VCaP (cell line): Measurements from ENCODE around the gene PTPRE.

Source experiments
- H3K27ac ChIP-seq: fragments of 450-650 bp; 2 replicates; pipeline ENCODE4 v1.5.1; 2017
- CTCF ChIP-seq: fragments of 450-650 bp; conservative IDR thresholded peaks from 2 replicates; pipeline ENCODE4 v1.5.1; 2017; ENCODE audit warnings: mild to moderate bottlenecking, moderate library complexity

Gene PTPRE

GRCh38 chr10:128098631-128099030 lies 191.7 kb downstream of the PTPRE start:
- TF ChIP-seq CTCF: no peak
- H3K27ac ChIP-seq: 0 out of 2 replicates have a peak overlapping the region, but pooled peaks have one; percentile 9

- no peak for TF ChIP-seq CTCF
- H3K27ac ChIP-seq: no peak overlapping the region
These were observed 193.0 kb downstream of the PTPRE start for GRCh38 chr10:128099901-128100300.

- H3K27ac ChIP-seq: peak overlapping the region; percentile 23; the same call in 1 of the 2 replicates
- TF ChIP-seq CTCF: no peak
These were observed 195.0 kb downstream of the PTPRE start for GRCh38 chr10:128101901-128102300.

- H3K27ac ChIP-seq: peak overlapping the region; percentile 23; the same call in 1 of the 2 replicates
- TF ChIP-seq CTCF: no peak
These were observed 195.8 kb downstream of the PTPRE start for GRCh38 chr10:128102480-128103228.

- H3K27ac ChIP-seq: peak overlapping the region; percentile 23; the same call in 1 of the 2 replicates
- TF ChIP-seq CTCF: no peak
These were observed 196.4 kb downstream of the PTPRE start for GRCh38 chr10:128103229-128103714.

GRCh38 chr10:128105383-128105782 lies 198.5 kb downstream of the PTPRE start:
- H3K27ac ChIP-seq: no peak overlapping the region
- TF ChIP-seq CTCF: no peak

GRCh38 chr10:128109707-128110106 lies 202.8 kb downstream of the PTPRE start:
- peak overlapping the region; percentile 81 for H3K27ac ChIP-seq
- no peak for TF ChIP-seq CTCF
